Skeletal muscle cell (primary cell): ENCODE data around the gene ATP2B2.
"Not testable (repeated sequence)": the region's sequence is repeated elsewhere in the genome, so short reads cannot be mapped to it uniquely, and the experiment has no call there.

ENCODE experiments used
- DNase-seq: peaks from one replicate; pipeline ENCODE4 v3.0.0-alpha.2; 2010; ENCODE audit warnings: low read depth
- H3K4me3 ChIP-seq: 2 replicates; pipeline ENCODE4 v1.5.1; 2011; ENCODE audit warnings: low read depth, mild to moderate bottlenecking, control low read depth, low read length, moderate library complexity

ATP2B2 gene

DNA sequence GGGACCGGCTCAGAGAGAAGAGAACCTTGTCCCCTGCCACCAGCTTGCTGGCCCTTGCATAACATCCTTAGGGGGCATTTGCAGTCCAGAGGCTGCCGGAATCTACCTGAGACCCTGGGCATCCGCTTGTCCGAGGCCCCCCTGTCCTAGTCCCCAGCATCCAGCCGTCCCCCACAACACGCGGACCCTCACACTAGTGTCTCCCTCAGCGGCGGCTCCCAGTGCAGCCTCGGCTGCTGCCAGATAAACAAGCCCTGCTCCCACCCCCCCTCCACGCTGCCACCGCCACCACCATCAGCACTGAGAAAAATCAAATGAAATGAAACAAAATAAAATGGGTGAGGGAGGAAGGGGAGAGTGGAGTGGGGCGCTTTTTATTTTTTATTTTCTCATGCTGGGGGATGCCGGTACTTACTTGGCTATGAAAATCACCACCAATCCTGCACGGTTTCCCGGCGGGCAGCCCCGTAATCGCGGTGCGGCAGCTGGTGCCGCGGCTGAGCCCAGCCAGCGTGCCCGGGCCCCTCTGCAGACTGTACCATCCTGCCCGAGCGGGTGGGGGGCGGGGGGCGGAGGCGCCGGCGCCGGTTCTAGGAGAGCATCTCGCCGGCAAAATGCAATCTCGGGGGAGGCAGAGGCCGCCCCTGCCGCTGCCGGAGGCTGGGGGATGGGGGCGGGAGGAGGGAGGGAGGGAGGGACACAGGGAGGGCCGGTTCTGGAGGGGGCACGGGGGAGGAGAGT lies at the start of gene ATP2B2:
Gene ATP2B2, minus strand, starts transcription at position 537 of the 741 bp plus-strand sequence. CDS start 56,043 bp downstream, outside the sequence.
- peak within 1 kb of the TSS; percentile 26 for H3K4me3 ChIP-seq
- DNase-seq = no peak

GRCh38 chr3:10554746-10555145 lies 49.4 kb upstream of the ATP2B2 start:
- DNase-seq = no peak
- no peak overlapping the region for H3K4me3 ChIP-seq

GRCh38 chr3:10554236-10554611 lies 48.8 kb upstream of the ATP2B2 start:
- H3K4me3 ChIP-seq = no peak overlapping the region
- DNase-seq = no peak

- no peak for DNase-seq
- no peak overlapping the region for H3K4me3 ChIP-seq
These were observed 48.3 kb upstream of the ATP2B2 start for GRCh38 chr3:10553591-10554235.

DNA sequence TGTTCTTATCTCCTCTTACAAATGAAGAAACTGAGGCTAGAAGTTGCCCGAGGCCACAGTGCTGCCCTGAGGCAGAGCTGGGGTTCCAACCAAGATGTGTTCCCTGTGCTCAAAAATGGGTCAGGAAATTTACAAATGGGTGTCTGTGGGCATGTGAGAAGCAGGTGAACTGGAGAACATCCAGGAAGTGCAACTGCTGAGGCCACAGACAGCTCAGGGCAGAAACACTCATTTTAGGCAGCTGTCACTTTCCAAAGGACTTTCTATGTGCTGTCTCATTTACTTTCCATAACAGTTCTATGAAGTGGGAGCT lies 47.2 kb upstream of the ATP2B2 start:
- no peak overlapping the region for H3K4me3 ChIP-seq
- no peak for DNase-seq

GRCh38 chr3:10551821-10552630 lies 46.6 kb upstream of the ATP2B2 start:
- DNase-seq = no peak
- H3K4me3 ChIP-seq = no peak overlapping the region

DNA sequence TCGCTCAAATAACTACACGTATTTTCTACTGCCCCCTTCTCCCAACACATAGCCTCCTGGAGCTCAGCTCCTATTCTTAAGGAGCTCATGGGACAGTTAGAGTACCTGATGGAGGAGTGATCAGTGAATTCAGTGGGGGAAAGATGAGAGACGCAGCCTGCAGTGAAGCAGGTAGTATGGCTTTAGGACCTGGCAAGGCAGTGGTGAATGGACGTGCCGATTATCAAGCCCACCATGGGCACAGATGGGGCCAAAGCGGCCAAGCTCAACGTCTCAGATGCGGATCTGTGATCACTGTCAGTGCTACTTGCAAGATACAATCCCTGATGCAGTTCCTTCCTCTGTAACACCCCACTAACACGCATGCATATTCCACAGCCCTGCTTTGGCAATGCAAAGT lies 45.8 kb upstream of the ATP2B2 start:
- H3K4me3 ChIP-seq = no peak overlapping the region
- no peak for DNase-seq

DNA sequence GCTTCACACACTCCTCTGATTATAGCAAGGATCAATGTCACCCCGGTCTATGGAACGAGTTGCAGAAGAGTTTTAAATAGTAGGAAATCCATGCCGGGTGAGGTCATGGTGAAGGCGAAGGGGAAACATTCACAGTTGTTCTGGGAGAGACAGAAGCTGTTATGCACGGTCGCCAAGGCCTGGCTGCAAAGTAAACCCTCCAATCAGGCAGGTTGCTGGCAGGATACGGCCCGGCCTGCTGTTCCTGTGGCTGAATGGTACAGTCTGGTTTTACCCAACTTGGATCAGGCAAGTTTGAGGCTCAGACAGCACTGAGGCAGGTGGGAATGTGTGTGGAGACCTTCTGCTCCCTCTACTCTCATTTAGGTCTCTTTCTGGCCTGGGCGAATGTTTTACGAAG lies 45.3 kb upstream of the ATP2B2 start:
- H3K4me3 ChIP-seq = no peak overlapping the region
- no peak for DNase-seq

DNA sequence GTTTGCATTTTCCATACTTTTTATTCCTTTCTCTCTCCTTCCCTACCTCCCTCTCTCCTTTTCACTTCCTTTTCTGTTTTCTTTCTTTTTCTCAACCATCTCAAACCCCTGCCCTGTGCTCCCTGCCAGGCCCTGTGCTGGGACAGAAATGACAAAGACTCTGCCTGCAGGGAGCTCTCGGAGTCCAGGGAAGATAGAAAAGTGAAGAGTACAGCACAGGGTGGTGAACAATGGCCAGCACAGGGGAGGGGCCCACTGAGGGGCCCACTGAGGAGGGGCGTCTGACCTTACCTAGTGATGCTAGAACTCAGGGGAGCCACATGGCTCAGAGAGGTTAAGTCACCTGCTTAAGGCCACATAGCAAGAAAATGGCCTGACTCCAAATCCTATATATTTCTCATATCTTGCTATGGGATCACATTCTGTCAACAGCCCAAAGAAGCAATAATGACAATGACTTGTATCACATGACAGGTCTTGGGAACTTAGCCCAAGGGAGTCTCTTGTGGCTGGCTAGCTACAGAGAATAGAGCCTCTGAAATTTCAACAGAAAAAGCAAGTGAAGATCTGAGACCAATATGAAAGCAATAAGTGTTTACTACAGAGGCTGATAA lies 44.3 kb upstream of the ATP2B2 start:
- no peak overlapping the region for H3K4me3 ChIP-seq
- no peak for DNase-seq

GRCh38 chr3:10548992-10549391 lies 43.6 kb upstream of the ATP2B2 start:
- H3K4me3 ChIP-seq = no peak overlapping the region
- DNase-seq = no peak

GRCh38 chr3:10547841-10548783 lies 42.7 kb upstream of the ATP2B2 start:
- H3K4me3 ChIP-seq = no peak overlapping the region
- no peak for DNase-seq

DNA sequence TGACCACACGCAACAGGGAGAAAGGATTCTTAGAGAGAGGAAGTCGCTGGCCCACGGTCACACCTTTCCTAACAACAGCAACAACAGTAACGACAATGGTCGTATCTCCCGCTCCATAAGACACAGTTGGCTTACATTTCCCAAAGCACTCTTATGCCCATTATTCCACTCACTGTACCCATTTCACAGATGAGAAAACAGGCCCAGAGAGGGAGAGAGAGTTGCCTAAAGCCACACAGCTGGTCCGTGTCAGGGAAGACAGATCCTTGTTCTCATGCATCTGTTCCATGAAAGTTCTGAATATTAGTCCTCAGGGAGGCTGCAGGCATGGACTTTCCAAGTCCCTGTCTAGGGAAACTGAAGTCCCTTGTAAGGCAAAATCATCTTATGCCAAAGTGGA lies 42.0 kb upstream of the ATP2B2 start:
- no peak overlapping the region for H3K4me3 ChIP-seq
- no peak for DNase-seq

- H3K4me3 ChIP-seq = no peak overlapping the region
- DNase-seq = no peak
These were observed 41.5 kb upstream of the ATP2B2 start for GRCh38 chr3:10546820-10547263.

DNA sequence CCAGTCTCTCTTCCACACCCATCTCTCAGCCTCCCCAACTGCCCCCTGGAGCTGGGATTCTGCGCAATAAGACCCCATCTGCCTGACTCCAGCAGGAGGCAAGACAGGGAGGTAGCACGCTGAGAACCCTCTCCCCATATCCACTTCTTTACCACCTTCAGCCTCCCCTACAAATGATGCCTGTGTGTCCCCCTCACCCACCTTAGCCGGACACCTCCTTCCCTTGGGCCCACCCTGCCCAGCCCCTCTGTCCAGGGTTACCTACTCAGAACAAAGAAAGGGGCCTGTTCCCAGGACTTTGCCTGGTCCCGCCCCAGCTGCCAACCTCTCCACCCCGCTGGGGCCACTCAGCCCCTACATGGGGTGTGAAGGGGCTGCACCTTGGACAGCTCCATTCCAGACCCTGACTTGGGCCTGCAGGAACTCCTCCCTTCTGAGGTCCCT lies 40.8 kb upstream of the ATP2B2 start:
- no peak for DNase-seq
- no peak overlapping the region for H3K4me3 ChIP-seq

DNA sequence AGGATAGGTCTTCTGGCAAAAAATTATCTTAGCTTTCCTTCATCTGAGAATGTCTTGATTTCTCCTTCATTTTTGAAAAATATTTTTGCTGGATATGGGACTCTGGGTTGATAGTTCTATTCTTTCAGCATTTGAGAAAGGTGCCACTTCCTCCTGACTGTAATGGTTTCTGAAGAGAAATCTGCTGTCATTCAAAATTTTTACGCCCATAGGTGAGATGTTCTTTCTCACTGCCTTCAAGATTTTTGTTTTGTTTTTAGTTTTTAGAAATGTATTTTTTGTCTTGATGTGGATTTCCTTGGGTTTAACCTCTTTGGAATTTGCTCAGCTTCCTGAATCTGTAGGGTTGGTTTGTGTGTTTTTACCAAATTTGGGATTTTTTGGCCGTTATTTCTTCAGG lies 37.1 kb upstream of the ATP2B2 start:
- DNase-seq = no peak

GRCh38 chr3:10540347-10540746 lies 35.0 kb upstream of the ATP2B2 start:
- H3K4me3 ChIP-seq, DNase-seq: not testable (repeated sequence)

More for the DNA sequence above, 37.1 kb upstream of the ATP2B2 start:
- no peak overlapping the region for H3K4me3 ChIP-seq

DNA sequence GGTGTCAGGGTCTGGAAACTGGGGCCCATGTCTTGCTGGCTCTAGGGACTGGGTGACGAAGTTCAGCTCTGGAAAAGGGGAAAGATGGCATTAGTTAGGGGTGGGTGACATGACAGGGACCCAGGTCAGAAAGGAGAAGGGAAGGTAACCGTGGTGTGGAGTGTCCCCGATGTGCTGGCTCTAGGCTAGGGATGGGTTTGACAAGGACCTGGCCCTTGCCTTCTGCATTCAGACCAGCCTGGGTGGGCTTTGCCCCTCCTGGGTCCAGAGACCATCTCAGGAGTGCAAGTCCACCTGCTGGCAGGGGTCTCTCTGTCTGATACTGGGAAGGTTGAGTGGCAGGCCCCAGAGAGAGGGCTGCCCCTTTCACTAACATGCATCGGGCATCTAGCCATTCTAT lies 28.7 kb upstream of the ATP2B2 start:
- DNase-seq = no peak
- H3K4me3 ChIP-seq = no peak overlapping the region

DNA sequence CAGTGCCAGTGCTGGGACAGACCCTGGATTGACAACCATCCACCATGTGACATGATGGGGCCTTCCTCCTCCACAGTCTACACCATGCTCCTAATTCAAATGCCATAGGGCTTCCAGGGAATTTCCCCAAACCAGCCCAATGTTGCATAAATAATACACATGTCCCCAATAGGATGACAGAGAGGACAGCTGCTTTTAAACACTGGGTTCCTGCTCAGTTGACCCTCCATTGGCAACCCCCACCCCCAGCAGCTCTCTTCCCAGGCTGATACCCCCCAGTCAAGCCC lies 28.3 kb upstream of the ATP2B2 start:
- no peak for DNase-seq
- H3K4me3 ChIP-seq = no peak overlapping the region
